Measurements from ENCODE around the gene ROR1. TPM values are rescaled to one million over a fixed set of nuclear protein-coding genes. Genes with fewer than 3 reads are reported as not detected.

ROR1 gene
- total RNA-seq, 1 experiment from 2014 or later: 37.2 TPM

DNA sequence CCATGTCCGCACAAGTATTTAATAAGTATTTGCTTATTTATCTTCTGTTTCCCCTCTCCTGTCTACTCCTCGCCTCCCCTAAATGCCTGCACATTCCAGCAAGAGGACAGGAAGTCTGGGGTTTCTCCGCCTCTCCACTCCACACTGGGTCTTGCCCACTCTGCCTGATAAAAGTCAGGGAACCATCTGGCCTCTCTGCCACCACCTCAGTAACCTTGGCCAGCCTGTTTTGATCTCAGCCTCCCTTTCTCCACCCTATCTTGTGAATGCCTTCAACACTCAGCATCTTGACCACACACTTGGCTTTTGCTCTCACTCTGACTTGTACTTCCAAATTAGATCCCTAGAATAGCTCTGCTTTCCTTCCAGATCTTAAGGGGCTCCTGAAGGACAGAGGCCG, 264.3 kb downstream of the ROR1 start:
- ChIA-PET POLR2A (no interaction called here), CTCF (no interaction called here)
- Histone ChIP-seq H3K27me3 (replicated peaks; ENCODE audit: control insufficient read depth, insufficient read depth, low read length) (no peaks in the 10 kb centered on the region), H3K4me1 (no peaks in the 10 kb centered on the region), H3K9me3 (no peaks in the 10 kb centered on the region), H3K36me3 (ENCODE audit: control insufficient read depth, insufficient read depth, low read length) (no peaks in the 10 kb centered on the region), H3K4me3 (ENCODE audit: low read depth, low read length) (no peak overlapping the region)
- intact Hi-C loops (cut with micrococcal nuclease; ENCODE audit: unreplicated experiment): no loop called here
- Mint-ChIP-seq H3K4me1 (ENCODE audit: low read depth, unreplicated experiment) (no peaks in the 10 kb centered on the region), H3K9me3 (ENCODE audit: unreplicated experiment) (no peaks in the 10 kb centered on the region), H3K27ac (ENCODE audit: unreplicated experiment) (no peak overlapping the region), H3K27me3 (ENCODE audit: insufficient read depth, unreplicated experiment) (no peaks in the 10 kb centered on the region), H3K36me3 (ENCODE audit: insufficient read depth, unreplicated experiment) (no peaks in the 10 kb centered on the region), H3K4me3 (ENCODE audit: unreplicated experiment) (no peak overlapping the region)
- DNase-seq: no peak
- BruUV-seq (replicated peaks): no TSS peak
- TF ChIP-seq, protein P1, sequence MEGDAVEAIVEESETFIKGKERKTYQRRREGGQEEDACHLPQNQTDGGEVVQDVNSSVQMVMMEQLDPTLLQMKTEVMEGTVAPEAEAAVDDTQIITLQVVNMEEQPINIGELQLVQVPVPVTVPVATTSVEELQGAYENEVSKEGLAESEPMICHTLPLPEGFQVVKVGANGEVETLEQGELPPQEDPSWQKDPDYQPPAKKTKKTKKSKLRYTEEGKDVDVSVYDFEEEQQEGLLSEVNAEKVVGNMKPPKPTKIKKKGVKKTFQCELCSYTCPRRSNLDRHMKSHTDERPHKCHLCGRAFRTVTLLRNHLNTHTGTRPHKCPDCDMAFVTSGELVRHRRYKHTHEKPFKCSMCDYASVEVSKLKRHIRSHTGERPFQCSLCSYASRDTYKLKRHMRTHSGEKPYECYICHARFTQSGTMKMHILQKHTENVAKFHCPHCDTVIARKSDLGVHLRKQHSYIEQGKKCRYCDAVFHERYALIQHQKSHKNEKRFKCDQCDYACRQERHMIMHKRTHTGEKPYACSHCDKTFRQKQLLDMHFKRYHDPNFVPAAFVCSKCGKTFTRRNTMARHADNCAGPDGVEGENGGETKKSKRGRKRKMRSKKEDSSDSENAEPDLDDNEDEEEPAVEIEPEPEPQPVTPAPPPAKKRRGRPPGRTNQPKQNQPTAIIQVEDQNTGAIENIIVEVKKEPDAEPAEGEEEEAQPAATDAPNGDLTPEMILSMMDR (IDR thresholded peaks at IDR 0.05; ENCODE audit: insufficient read depth in 1 of 2, low read depth in 1 of 2, low read length in 1 of 2, severe bottlenecking in 1 of 2, unreplicated experiment in 1 of 2): no peak

- POLR2A ChIA-PET: no interaction called here
Observed at GRCh38 chr1:64038965-64039364, 265.1 kb downstream of the ROR1 start.

GRCh38 chr1:64039390-64039926, 265.6 kb downstream of the ROR1 start:
- ChIA-PET POLR2A (no interaction called here), CTCF (no interaction called here)
- intact Hi-C loops (cut with micrococcal nuclease; ENCODE audit: unreplicated experiment): no loop called here
- BruUV-seq (replicated peaks): no TSS peak
- Mint-ChIP-seq H3K36me3 (ENCODE audit: insufficient read depth, unreplicated experiment) (no peaks in the 10 kb centered on the region), H3K4me1 (ENCODE audit: low read depth, unreplicated experiment) (no peaks in the 10 kb centered on the region), H3K27me3 (ENCODE audit: insufficient read depth, unreplicated experiment) (no peaks in the 10 kb centered on the region), H3K27ac (ENCODE audit: unreplicated experiment) (no peak overlapping the region), H3K9me3 (ENCODE audit: unreplicated experiment) (no peaks in the 10 kb centered on the region), H3K4me3 (ENCODE audit: unreplicated experiment) (no peak overlapping the region)
- Histone ChIP-seq H3K36me3 (ENCODE audit: control insufficient read depth, insufficient read depth, low read length) (no peaks in the 10 kb centered on the region), H3K4me1 (no peaks in the 10 kb centered on the region), H3K4me3 (ENCODE audit: low read depth, low read length) (no peak overlapping the region), H3K27me3 (replicated peaks; ENCODE audit: control insufficient read depth, insufficient read depth, low read length) (no peaks in the 10 kb centered on the region), H3K9me3 (no peaks in the 10 kb centered on the region)
- TF ChIP-seq, protein P1 (IDR thresholded peaks at IDR 0.05; ENCODE audit: insufficient read depth in 1 of 2, low read depth in 1 of 2, low read length in 1 of 2, severe bottlenecking in 1 of 2, unreplicated experiment in 1 of 2): no peak
- DNase-seq: no peak

More at GRCh38 chr1:64038965-64039364, 265.1 kb downstream of the ROR1 start:
- CTCF ChIA-PET: no interaction called here
- H3K36me3 ChIP-seq (ENCODE audit: control insufficient read depth, insufficient read depth, low read length): no peaks in the 10 kb centered on the region
- H3K4me3 Mint-ChIP-seq (ENCODE audit: unreplicated experiment): no peak overlapping the region
- DNase-seq: no peak
- H3K4me1 Mint-ChIP-seq (ENCODE audit: low read depth, unreplicated experiment): no peaks in the 10 kb centered on the region
- no peaks in the 10 kb centered on the region for H3K9me3 Mint-ChIP-seq (ENCODE audit: unreplicated experiment)
- TF ChIP-seq, protein P1 (IDR thresholded peaks at IDR 0.05; ENCODE audit: insufficient read depth in 1 of 2, low read depth in 1 of 2, low read length in 1 of 2, severe bottlenecking in 1 of 2, unreplicated experiment in 1 of 2): no peak
- no peaks in the 10 kb centered on the region for H3K9me3 ChIP-seq
- intact Hi-C loops (cut with micrococcal nuclease; ENCODE audit: unreplicated experiment): no loop called here
- no peaks in the 10 kb centered on the region for H3K4me1 ChIP-seq
- H3K27ac Mint-ChIP-seq (ENCODE audit: unreplicated experiment): no peak overlapping the region
- no peaks in the 10 kb centered on the region for H3K27me3 Mint-ChIP-seq (ENCODE audit: insufficient read depth, unreplicated experiment)
- no TSS peak for BruUV-seq (replicated peaks)
- H3K36me3 Mint-ChIP-seq (ENCODE audit: insufficient read depth, unreplicated experiment): no peaks in the 10 kb centered on the region
- H3K4me3 ChIP-seq (ENCODE audit: low read depth, low read length): no peak overlapping the region
- no peaks in the 10 kb centered on the region for H3K27me3 ChIP-seq (replicated peaks; ENCODE audit: control insufficient read depth, insufficient read depth, low read length)

All from Caco-2 (cell line).